Measurements from ENCODE around the gene CA7.
A peak's percentile ranks its signal among the peaks of the same experiment; 100 is the strongest.
"Not testable (repeated sequence)": the region's sequence is repeated elsewhere in the genome, so short reads cannot be mapped to it uniquely, and the experiment has no call there.

CA7 gene

DNA sequence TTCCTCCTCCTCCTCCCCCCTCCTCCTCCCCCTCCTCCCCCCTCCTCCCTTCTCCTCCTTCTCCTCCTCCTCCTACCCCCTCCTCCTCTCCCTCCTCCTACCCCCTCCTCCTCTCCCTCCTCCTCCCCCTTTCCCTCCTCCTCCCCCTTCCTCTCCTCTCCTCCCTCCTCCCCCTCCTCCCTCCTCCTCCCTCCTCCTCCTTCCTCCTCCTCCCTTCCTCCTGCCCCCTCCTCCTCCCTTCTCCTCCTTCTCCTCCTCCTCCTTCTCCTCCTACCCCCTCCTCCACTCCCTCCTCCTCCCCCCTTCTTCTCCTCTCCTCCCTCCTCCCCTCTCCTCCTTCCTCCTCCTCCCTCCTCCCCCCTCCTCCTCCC lies 29.5 kb downstream of the CA7 start:
- no peak for DNase-seq (ENCODE audit: low read depth)

DNA sequence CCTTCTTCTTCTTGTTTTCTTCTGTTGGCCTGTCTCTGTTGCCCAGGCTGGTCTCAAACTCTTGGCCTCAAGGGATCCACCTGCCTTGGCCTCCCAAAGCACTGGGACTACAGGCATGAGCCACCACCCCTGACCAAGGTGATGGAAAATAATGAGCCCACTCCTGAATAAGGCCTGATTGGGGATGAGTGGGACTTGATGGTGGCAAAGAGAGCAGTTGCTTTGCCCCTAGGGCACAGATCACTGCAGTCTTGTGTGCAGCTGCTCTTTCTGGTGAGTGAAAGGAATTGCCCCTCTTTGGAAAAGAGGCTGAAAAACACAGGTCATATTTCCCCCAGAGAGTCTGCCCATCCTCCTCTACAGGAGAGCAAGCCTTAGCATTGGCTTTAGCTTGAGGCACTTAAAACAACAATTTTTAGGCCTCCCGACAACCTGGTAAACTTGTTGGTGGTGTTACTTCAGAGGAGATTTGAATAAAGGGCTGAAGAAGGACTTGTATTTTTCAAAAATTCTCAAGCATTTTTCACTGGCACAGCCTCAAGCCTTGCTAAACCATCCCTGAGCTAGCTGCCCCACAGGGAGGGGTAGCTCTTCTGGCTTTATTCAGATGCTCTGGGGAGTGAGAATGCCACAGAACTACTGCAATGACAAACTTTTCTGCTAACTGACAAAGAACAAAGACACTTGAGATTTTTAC lies 30.0 kb downstream of the CA7 start:
- no peak for DNase-seq (ENCODE audit: low read depth)

DNA sequence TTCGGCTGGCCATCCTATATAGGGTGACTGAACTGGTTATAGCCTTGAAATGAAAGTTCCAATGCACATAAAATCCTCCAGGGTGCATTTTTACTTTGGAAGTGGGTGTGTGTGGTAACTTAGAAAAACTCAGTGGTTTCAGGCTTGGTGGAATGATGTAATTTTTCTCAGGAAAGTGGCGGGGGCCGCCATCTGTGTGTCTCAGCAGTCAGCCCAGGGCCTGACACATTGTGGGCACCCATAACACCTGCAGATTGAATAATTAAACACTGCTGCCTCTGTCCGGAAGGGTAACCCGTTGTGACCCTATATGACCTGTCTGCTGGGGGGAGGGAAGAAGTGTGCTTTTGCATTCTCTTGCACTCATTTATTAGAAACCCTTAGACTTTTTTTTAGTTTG lies 33.9 kb downstream of the CA7 start:
- DNase-seq (ENCODE audit: low read depth): no peak

DNA sequence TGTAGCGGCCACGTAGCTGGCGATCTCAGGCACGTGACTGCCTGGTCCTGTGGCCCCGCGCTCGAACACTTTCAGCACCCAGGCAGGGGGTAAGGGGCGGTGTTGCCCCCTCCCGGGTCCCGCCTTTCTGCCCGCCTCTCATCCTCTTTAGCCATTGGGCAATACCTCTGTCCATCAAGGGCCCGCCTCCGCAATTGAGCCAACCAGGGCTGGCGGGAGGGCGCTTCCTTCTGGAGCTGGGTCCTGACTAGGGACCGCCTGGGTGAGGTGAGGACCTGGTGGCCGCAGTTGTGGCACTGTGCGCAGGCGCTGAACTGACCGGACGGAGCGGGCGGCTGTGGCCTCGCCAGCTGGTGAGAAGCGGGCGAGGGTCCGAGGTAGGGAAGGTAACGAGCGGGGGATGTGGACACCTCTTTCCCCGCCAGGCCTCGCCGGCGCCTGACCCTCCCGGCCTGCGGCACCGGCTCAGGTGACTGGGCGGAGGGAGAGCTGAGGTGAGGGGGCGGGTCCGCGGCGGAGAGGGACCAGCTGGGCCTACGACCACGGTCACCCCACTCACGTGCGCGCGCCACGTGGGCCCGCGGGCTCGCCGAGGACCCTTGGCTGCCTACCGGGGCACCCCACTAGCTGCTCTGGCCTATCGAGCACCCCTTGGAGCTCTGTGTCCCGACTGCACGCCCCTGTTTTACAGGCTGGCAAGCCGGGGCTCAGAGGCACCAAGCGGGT lies 36.2 kb downstream of the CA7 start, which contains the start of gene PDP2:
PDP2 (plus strand) TSS at position 228 of the 726 bp plus-strand sequence. CDS start 3,770 bp downstream, outside the sequence.
- DNase-seq (ENCODE audit: low read depth): peak; percentile 62

DNA sequence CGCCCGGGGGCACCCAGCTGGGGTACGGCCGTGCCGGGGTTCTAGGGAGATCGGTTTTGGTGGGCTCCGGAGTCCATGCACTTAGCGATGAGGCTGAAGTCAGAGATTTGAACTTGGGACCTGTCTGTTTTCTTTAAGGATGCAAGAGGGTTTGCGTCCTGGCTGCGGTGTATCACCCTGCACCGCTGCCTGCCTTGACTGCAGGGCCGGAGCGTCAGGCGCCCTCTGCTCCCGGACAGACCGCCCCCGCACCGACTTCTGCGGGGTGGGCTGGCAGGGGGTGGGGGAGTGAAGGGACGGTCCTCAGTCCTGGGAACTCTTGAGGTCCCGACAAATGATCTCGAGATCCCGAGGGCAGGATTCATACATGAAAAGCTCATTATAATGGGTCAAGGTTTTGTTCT lies 36.8 kb downstream of the CA7 start:
- no peak for DNase-seq (ENCODE audit: low read depth)

DNA sequence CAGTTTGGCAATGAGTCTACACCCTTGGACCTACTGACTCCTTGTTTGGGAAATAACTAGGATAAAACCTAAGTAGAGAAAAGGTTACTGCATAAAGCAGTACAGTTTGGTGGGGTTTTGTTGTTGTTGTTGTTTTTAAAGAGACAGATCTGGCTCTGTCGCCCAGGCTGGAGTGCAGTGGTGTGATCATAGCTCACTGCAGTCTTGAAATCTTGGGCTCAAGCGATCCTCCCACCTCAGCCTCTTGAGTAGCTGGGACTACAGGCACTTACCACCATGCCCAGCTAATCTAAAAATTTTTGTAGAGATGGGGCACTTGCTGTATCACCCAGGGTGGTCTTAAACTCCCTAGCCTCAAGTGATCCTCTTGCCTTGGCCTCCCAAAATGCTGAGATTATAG lies 37.3 kb downstream of the CA7 start:
- DNase-seq (ENCODE audit: low read depth): no peak

DNA sequence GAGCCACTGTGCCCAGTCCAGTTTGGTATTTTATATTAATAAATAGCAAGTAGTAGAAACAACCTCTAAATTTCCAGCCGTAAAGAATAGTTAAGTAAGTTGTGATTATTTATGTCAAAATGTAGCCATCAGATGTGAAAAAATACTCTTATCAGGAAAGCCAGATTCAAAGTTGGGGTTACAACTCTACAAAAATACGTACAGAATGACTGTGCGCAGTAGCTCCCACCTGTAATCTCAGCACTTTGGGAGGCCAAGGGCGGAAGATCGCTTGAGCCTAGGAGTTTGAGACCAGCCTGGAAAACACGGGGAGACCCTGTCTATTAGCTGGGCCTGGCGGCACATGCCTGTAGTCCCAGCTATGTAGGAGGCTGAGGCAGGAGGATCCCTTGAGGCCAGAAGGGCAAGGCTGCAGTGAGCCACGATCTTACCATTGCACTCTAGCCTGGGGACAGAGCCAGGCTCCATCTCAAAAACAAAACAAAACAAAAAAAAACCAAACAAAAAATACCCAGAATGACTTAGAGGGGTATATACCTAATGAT lies 37.8 kb downstream of the CA7 start:
- no peak for DNase-seq (ENCODE audit: low read depth)

DNA sequence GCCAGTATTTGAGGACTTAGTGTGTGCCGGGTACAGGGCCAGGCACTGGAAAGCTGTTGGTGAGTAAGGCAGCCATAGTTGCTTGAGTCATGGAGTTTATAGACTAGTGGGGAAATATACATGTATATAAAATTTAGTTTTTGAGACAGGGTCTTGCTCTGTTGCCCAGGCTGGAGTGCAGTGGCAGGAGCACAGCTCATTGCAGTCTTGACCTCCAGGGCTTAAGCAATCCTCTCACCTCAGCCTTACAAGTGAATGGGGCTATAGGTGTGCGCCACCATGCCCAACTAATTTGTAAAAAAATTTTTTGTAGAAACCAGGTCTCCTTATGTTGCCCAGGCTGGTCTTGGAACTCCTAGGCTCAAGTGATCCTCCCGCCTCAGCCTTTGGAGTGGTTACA lies 38.5 kb downstream of the CA7 start:
- no peak for DNase-seq (ENCODE audit: low read depth)

DNA sequence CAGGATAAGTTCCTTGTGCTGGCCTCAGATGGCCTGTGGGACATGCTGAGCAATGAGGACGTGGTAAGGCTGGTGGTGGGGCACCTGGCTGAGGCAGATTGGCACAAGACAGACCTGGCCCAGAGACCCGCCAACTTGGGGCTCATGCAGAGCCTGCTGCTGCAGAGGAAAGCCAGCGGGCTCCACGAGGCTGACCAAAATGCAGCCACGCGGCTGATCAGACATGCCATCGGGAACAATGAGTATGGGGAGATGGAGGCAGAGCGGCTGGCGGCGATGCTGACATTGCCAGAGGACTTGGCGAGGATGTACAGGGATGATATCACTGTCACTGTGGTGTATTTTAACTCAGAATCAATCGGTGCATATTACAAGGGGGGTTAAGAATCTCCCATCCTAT lies 41.3 kb downstream of the CA7 start:
- DNase-seq (ENCODE audit: low read depth): no peak

DNA sequence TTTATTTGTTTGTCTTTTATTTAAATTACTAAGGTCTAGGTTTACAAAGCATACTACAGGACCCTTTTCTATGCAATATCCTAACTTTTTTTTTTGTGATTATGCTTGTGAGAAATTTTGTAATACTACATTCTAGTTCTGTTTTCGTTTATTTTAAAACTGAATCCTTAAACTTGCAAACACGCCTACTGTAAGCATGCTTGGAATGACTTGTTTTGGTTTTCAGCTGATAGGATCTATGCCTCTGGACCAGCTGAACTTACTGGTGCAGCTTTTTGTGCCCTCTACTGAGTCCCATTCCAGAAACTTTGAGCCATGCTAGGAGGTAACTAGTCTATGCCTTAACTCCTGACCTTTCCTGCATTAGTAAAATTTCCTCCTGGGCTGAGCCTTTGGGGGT lies 42.1 kb downstream of the CA7 start:
- no peak for DNase-seq (ENCODE audit: low read depth)

DNA sequence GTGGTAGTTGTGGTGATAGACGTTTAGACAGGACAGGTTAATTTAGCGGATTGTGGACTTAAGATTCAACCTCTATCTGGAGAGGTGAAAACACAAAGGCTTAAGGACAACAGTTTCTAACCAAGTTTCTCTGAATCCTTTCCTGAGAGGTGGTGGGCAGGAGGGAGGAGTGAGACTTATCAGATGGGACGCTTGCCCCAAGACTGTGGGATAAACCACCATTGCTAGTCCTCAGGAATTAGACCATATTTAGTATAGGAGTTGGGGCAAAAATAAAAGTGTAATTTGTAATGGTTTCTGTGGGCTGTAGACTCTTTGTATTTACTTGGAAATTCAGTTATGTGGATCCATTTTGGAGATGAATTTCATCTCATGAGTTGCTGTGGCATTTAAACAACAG lies 42.7 kb downstream of the CA7 start:
- no peak for DNase-seq (ENCODE audit: low read depth)

DNA sequence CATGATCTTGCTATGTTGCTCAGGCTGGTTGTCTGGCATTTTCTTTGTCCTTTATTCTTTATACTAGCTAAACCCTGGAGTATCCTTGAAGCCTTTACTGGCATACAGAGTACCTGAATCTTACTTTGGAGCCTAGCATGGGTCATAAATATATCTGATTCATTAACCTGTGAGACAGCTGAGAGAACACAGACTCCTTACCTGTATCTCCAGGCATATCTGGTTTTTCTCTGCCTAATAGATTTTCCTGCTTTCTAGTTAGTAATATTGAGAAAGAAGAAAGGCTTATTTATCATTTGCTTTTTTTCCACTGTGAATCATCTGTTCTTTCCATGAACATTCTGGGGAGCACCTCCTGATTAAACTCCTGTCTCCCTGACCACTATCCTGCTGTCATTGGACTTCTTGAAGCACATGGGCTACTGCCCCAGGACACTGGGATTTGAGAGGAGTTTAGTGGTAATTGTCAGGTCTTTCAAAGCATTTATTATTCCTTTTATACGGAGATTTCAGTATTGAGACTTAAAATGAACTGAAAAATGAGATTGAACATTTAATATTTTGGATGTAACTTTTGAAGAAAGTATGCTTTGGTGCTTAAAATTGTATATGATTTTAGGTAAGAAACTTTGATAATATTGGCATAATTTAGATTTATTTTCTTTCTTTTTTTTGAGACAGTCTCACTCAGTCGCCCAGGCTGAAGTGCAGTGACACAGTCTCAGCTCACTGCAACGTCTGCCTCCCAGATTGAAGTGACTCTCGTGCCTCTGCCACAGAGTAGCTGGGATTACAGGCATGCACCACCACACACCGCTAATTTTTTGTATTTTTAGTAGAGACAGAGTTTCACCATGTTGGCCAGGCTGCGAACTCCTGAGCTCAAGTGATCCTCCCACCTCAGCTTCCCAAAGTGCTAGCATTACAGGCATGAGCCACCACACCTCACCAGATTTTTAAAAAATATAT lies 44.7 kb downstream of the CA7 start:
- DNase-seq (ENCODE audit: low read depth): no peak

DNA sequence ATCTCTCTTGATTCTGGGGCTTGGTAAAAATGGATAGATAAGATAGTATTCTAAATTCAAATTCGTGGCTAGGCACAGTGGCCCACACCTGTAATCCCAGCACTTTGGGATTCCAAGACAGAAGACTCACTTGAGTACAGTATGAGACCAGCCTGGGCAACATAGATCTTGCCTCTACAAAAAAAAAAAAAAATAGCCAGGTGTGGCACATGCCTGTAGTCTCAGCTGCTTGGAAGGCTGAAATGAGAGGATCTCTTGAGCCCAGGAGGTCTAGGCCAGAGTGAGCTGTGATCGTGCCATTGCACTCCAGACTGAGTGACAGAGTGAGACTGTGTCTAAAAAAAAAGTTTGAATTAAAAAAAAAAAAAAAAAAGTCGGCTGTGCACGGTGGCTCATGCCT lies 45.4 kb downstream of the CA7 start:
- DNase-seq (ENCODE audit: low read depth): no peak

DNA sequence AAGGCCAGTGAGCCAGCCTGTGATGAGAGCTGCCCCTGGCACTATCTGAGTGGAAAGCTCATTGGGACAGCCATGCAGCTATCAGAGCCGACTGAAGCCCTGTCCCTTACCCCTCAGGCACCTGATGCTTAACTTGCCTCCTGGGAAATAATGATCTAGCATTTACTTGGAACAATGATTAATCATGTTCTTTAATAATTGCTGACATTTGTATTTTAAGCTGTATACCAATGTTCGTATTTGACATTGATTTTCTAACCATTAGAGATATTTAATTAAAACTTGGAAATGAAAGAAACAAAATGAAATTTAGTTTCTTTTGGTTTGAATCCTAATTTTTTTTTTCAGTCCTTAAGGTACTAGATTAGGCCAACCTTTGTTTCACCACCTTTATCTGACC lies 46.6 kb downstream of the CA7 start:
- no peak for DNase-seq (ENCODE audit: low read depth)

DNA sequence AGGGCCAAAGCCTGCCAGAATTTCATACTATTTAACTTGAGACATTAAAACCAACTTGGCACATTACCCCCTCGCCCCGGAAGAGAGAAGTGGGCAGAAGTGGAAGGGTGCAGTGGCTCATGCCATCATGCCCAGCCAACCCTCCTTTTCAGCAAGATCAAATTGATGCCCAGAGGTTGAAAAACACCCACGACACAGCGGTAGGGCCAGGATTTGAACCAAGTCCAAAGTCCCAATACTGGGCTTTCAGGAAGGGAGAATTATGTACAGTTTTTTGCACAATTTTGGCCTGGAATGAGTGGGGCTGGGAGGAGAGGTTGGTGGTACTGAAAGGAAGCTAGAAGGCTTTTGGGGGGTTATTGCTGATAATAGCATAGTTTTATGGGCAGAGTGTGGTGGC lies 47.1 kb downstream of the CA7 start:
- DNase-seq (ENCODE audit: low read depth): no peak

DNA sequence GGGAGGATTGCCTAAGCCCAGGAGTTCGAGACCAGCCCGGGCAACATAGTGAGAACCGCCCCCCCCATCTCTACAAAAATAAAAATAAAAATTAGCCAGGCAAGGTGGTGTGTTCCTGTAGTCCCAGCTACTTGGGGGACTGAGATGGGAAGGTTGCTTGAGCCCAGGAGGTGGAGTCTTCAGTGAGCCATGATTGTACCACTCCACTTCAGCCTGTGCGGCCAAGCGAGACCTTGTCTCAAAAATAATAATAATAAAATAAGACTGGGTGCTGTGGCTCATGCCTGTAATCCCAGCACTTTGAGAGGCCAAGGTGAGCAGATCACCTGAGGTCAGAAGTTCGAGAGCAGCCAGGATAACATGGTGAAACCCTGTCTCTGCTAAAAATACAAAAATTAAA lies 47.6 kb downstream of the CA7 start:
- no peak for DNase-seq (ENCODE audit: low read depth)

DNA sequence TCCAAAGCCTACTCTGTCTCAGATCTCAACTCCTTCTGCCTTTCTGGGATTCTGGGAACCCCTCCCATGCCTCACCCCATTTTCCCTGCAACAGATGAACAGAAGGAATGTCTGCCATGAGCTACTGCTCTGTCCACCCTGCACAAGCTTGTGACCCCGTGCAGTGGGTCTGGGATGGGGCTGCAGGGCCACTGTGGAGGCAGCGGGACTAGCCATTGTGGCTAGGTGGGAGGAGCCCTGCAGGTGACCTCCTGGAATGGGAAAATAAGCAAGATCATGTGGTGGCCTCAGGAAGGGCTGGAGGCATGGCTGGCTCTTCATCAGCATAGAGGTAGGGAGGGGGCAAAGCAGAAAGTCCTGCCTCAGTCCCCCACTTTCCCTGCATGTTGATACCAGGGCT lies 49.8 kb downstream of the CA7 start:
- DNase-seq (ENCODE audit: low read depth): no peak

DNA sequence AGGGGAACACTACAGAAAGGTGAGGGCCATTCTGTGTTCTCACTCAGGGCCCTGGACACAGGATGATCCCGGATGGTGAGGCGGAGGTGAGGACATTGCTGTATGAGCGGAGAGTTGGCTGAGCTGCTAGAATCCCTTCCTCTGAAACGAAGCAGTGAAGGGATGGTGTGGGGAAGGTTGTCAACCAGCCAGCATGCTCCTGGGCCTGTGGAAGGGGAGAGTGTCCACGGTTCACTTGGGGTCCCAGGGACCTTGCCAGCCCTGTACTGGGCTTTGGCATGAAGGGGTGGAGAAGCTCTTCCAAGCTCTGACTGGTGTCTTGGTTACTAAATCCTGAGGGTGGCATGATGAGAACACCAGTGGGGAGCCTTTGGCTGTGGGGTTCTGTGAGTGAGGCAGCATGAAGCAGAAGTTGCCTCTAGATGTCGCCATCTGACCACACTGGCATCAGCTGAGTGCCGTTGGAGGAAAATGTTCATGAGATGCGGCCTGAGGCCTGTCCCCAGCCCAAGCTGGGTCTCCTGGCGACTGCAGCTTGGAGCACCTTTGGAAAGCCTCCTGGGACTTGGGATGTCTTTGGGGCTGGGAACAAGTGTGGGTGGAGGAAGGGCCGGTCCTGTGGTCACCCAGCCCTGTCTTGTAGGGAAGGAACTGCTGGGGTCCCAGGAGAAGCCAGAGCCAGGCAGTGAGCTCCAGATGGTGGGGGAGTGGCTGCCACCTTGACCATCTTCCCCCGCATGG lies 50.9 kb downstream of the CA7 start:
- peak; percentile 28 for DNase-seq (ENCODE audit: low read depth)

DNA sequence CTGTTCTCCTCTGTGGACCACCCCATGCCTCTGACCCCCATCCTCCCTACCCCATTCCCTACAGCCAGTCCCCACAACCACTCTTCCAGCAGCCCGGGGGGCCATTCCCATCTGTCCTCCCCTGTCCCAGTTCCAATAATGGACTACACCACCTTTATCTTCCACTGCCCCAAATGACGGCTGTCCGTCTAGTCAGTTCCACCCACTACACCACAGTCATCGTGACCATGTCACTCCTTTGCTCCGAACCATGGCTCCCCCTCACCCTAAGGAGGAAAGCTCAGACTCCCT lies 51.4 kb downstream of the CA7 start:
- no peak for DNase-seq (ENCODE audit: low read depth)

DNA sequence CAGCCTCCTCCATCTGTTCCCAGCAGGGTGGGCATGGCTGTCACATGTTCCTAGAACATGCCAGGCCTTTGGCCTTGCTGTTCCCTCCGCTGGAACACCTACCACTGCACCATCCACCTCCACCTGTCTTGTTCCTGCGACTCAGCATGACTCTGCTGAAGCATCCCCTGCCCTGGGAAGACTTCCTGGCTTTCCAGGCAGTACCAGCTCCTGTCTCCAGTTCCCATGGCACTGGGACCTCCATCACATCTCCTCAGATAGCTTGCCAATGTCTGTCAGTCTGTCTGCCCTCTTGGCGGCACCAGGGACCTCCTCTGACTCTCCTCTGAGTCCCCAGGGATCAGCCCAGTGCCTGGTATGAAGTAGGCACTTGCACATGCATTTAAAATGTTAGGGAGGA lies 51.8 kb downstream of the CA7 start:
- no peak for DNase-seq (ENCODE audit: low read depth)

DNA sequence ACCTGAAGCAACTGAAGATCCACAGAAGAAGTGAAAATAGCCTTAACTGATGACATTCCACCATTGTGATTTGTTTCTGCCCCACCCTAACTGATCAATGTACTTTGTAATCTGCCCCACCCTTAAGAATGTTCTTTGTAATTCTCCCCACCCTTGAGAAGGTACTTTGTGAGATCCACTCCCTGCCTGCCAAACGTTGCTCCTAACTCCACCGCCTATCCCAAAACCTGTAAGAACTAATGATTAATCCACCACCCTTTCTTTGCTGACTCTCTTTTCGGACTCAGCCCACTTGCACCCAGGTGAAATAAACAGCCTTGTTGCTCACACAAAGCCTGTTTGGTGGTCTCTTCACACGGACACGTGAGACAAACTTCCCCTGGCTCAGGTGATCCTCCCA lies 52.5 kb downstream of the CA7 start:
- DNase-seq (ENCODE audit: low read depth): not testable (repeated sequence)

DNA sequence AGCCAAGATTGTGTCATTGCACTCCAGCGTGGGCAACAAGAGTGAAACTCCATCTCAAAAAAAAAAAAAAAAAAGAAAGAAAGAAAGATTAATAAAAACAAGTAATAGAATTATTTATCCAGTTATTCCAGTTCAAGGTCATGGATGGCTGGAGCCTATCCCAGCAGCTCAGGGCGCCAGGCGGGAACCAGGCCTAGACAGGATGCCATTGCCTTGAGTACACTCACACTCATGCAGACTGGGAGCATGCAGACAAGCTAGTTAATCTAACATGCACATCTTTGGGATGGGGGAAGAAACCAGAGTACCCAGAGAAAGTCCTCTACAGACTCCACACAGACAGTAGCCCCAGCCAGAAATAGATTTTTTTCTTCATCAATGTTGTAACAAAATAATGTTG lies 54.0 kb downstream of the CA7 start:
- DNase-seq (ENCODE audit: low read depth): no peak
